ENCODE measurements around the gene PRKCD. TPM values are rescaled to one million over a fixed set of nuclear protein-coding genes. Genes with fewer than 3 reads are reported as not detected.

PRKCD gene
- total and polyA plus RNA-seq, 2 of the 4 experiments (the other 2 are of a cell fraction), result 4.3 to 19.0 TPM

DNA sequence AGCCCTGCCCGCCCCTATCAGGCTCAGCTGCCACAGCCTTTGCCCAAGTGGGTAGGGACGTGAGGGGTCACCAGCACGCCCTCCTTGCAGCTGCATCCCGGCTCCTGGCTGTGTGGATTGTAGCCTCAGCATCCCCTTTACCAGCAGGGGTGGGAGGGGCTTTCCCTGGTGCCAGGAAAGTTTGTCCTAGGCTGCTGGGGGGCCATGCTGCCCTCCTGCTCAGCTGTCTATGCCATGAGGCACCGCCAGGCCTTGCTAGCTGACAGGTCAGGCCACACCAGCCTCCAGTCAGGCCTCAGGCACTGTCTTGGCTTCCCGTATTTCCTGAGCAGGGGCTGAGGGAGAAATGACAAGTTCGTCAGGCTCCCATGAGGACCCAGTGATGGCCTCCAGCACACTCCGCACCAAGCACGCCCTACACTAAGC lies 62.5 kb downstream of the PRKCD start:
- Histone ChIP-seq H3K36me3 (ENCODE audit: control insufficient read depth, insufficient read depth, low read length) (peaks cover 61% of the 10 kb centered on the region), H3K9ac (ENCODE audit: low read depth, low read length) (no peak overlapping the region), H2BK15ac (ENCODE audit: low read depth, low read length) (no peak overlapping the region), H2AFZ (replicated peaks; ENCODE audit: low read length, poor library complexity) (peak overlapping the region; percentile 41), H2BK120ac (ENCODE audit: low read depth, low read length) (no peak overlapping the region), H3K9me1 (ENCODE audit: insufficient read depth, low read length) (0 out of 2 replicates have a peak, but pooled peaks cover 4% of the 10 kb centered on the region), H3K56ac (ENCODE audit: extremely low read depth, insufficient read depth, low read length) (no peak overlapping the region), H3K4me3 (ENCODE audit: insufficient read depth, low read depth, low read length) (no peak overlapping the region), H3K9me3 (ENCODE audit: control insufficient read depth, insufficient read depth, low read length) (no peaks in the 10 kb centered on the region), H3K4me1 (ENCODE audit: control insufficient read depth, insufficient read depth, low read length) (no peaks in the 10 kb centered on the region), H3K14ac (replicated peaks; ENCODE audit: low read depth, low read length) (no peak overlapping the region), H2AK9ac (replicated peaks; ENCODE audit: low read depth, low read length, poor library complexity) (no peak overlapping the region), H2BK5ac (ENCODE audit: low read depth, low read length, poor library complexity, severe bottlenecking) (no peak overlapping the region), H3K4me2 (ENCODE audit: low read depth, low read length) (no peak overlapping the region), H4K91ac (ENCODE audit: insufficient read depth, low read depth, low read length) (no peak overlapping the region), H3K4ac (ENCODE audit: low read depth, low read length) (no peak overlapping the region), H4K5ac (ENCODE audit: low read depth, low read length) (no peak overlapping the region), H3K27ac (ENCODE audit: insufficient read depth, low read length) (no peak overlapping the region), H2AK5ac (ENCODE audit: low read depth, low read length) (no peak overlapping the region), H3K27me3 (ENCODE audit: control insufficient read depth, insufficient read depth, low read length) (no peaks in the 10 kb centered on the region), H3K18ac (ENCODE audit: low read depth, low read length) (no peak overlapping the region), H4K8ac (ENCODE audit: low read depth in 2 of 2, low read length in 2 of 2) (no peak overlapping the region), H3K23ac (ENCODE audit: low read depth, low read length) (no peak overlapping the region), H4K20me1 (ENCODE audit: insufficient read depth, low read length) (peaks cover 12% of the 10 kb centered on the region), H2BK20ac (ENCODE audit: low read depth, low read length) (no peak overlapping the region), H3K79me1 (ENCODE audit: low read depth in 1 of 2, low read length in 2 of 2) (peaks cover 3 to 12% of the 10 kb centered on the region in 2 experiments; a peak in 2 of 4 replicates)
- no TSS peak for BruUV-seq (replicated peaks)
- POLR2A ChIA-PET (ENCODE audit: unreplicated experiment), result no interaction called here
- dilution Hi-C loops (cut with HindIII; ENCODE audit: low sequenced_read_pairs, unreplicated experiment) (no loop called here), in situ Hi-C loops (cut with MboI; ENCODE audit: low sequenced_read_pairs) (loop anchor here (25.0 kb wide), 1 partner anchor 489 kb away; no protein-coding TSS in a partner anchor), intact Hi-C loops (cut with micrococcal nuclease) (loop anchor here (5.0 kb wide), 1 partner anchor 74 kb away; no protein-coding TSS in a partner anchor)
- TF ChIP-seq, protein P1, sequence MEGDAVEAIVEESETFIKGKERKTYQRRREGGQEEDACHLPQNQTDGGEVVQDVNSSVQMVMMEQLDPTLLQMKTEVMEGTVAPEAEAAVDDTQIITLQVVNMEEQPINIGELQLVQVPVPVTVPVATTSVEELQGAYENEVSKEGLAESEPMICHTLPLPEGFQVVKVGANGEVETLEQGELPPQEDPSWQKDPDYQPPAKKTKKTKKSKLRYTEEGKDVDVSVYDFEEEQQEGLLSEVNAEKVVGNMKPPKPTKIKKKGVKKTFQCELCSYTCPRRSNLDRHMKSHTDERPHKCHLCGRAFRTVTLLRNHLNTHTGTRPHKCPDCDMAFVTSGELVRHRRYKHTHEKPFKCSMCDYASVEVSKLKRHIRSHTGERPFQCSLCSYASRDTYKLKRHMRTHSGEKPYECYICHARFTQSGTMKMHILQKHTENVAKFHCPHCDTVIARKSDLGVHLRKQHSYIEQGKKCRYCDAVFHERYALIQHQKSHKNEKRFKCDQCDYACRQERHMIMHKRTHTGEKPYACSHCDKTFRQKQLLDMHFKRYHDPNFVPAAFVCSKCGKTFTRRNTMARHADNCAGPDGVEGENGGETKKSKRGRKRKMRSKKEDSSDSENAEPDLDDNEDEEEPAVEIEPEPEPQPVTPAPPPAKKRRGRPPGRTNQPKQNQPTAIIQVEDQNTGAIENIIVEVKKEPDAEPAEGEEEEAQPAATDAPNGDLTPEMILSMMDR (conservative IDR thresholded peaks at IDR 0.05; ENCODE audit: low read depth, low read length), result no peak
- TF ChIP-seq FOS (IDR thresholded peaks at IDR 0.05; ENCODE audit: low read depth, low read length), result no peak
- TF ChIP-seq, protein P2, sequence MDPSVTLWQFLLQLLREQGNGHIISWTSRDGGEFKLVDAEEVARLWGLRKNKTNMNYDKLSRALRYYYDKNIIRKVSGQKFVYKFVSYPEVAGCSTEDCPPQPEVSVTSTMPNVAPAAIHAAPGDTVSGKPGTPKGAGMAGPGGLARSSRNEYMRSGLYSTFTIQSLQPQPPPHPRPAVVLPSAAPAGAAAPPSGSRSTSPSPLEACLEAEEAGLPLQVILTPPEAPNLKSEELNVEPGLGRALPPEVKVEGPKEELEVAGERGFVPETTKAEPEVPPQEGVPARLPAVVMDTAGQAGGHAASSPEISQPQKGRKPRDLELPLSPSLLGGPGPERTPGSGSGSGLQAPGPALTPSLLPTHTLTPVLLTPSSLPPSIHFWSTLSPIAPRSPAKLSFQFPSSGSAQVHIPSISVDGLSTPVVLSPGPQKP (IDR thresholded peaks at IDR 0.05; ENCODE audit: borderline replicate concordance, low read depth, low read length), result no peak
- TF ChIP-seq RAD21 (IDR thresholded peaks at IDR 0.05; ENCODE audit: low read length), result no peak
- no peak for TF ChIP-seq SMC3 (IDR thresholded peaks at IDR 0.05; ENCODE audit: low read depth, low read length)
- no peak for TF ChIP-seq MAZ (IDR thresholded peaks at IDR 0.05; ENCODE audit: borderline replicate concordance, low read depth, low read length)
- no peak for TF ChIP-seq NFE2L2 (IDR thresholded peaks at IDR 0.05; ENCODE audit: low read depth, low read length)
- TF ChIP-seq RCOR1 (IDR thresholded peaks at IDR 0.05; ENCODE audit: insufficient replicate concordance, low read length), result no peak
- no peak for TF ChIP-seq BHLHE40 (IDR thresholded peaks at IDR 0.05; ENCODE audit: low read depth, low read length)
- TF ChIP-seq POLR2A (IDR thresholded peaks at IDR 0.05; ENCODE audit: low read depth, low read length), result no peak
- TF ChIP-seq CEBPB (IDR thresholded peaks at IDR 0.05; ENCODE audit: low read depth, low read length), result no peak
- no peak for DNase-seq
- CTCF ChIA-PET, result no interaction called here
- whole genome bisulfite sequencing, 2 experiments (ENCODE audit: extremely low coverage in 2 of 2, insufficient read length in 1 of 2), result 80% methylated on average over 1 of the region's 9 CpGs; no CpG with 5 or more reads in 1 of the 2 experiments
- no peak for ATAC-seq (ENCODE audit: low read depth)

Measured in IMR-90 (cell line).